Measurements from ENCODE around the gene DOCK4.

GRCh38 chr7:112171673-112172072, 34.5 kb downstream of the DOCK4 start:
- TF ChIP-seq ZFX (IDR thresholded peaks at IDR 0.05; ENCODE audit: borderline replicate concordance) (no peak), CTCF (IDR thresholded peaks at IDR 0.05) (no peak)

Data from 22Rv1 (cell line).